ENCODE data around the gene SH2D4B.
"Not testable (repeated sequence)": the region's sequence is repeated elsewhere in the genome, so short reads cannot be mapped to it uniquely, and the experiment has no call there.

SH2D4B gene

DNA sequence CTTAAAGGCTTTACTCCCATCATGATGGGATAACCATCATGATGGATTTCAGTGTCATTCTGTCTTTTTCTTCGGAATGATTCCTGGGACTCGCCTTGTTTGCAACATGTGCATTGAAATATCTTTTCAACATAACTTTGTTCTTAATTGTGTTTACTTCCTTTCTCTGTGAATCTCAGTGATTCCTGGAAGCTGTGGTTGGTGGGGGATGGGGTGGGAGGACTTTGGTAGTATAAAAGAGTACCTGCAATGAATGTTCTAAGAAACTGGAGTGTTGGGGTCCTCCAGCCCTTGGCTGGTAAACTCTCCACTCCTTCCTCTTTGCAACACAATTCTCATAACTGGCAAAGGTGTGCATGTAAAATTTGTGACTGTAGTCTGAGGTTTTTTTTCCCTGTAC lies 11.5 kb upstream of the SH2D4B start:
- no peak for DNase-seq

DNA sequence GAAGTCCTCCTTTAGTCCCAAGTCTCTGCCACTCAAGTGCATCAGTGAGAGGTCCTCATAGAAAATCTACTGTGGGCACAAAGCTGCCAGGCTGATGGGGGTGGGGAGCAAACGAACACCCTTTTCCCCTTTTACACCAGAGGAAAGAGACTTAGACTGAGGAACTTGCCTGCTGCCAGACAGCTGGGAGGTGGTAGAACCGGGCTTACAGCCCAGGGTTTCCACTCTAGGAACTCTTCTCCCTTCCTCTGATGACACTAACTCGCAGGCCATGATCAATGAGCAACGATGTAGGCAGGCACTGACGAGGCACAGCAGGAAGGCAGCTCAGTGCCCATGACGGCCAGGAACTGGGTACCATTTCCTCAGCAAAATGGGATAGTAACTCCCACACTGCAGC lies 11.0 kb upstream of the SH2D4B start:
- DNase-seq: no peak

DNA sequence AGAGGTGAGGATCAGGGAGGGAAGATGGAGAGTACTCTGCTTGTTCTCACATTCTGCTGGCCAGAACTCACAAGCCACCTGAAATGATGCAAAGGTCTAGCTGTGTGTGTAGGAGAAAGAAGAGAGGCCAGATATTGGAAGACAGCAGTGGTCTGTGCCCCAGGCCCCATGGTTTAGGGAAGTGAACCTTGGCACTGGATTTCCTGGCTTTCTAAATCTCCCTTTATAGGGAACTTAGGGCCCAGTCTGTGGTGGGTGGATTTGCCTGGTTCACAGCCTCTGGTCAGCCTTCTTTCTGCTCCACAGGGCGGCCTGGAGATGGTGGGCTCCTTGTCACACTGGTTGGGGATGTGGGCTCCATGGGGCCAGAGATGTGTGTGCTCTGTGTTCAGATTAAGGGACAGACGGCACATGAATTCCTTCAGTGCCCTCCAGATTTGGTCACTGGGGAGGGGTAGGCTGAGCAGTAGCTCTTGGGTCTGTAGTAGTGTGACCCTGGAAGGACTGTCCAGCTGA lies 9.5 kb upstream of the SH2D4B start:
- no peak for DNase-seq

DNA sequence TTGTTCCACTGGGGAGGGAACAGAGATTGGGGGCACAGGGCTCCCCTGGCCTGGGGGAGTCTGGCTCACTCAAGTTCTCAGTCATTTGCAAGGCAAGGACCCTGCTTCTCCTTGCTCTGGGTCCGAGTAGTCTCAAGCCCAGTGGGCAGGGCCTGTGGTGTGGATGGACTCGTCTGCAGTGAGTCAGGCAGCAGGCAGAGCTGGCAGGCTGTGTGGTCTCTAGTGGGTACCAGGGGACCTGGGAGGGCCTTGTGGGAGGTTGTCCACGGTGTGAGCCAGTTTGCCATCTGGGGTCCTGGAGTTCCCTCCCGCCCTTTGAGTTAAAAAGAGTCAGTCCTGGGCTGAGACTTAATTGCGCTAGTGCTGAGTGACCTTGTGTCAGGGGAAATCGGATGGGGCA lies 8.8 kb upstream of the SH2D4B start:
- no peak for DNase-seq

GRCh38 chr10:80529604-80530003 lies 8.1 kb upstream of the SH2D4B start:
- DNase-seq: no peak

- DNase-seq: no peak
Observed at GRCh38 chr10:80530251-80530650, 7.5 kb upstream of the SH2D4B start.

DNA sequence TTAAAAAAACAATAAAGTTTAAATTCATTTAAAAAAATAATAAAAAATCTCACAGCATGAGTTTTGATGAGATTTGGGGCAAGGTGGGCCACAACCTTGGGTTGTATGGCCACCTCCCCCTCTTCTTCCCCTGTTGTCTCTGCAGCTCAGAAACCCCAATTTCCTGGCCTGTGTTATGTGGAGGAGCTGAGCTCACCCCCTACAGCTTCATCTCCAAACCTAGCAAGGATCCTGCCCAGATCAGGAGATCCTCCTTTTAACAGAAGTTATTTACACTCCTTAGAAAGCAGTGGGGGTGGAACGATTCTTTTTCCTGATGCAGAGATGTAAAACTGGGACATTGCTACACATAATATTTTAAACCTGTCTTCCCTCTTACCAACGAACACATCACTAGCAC lies 6.9 kb upstream of the SH2D4B start:
- DNase-seq: no peak

DNA sequence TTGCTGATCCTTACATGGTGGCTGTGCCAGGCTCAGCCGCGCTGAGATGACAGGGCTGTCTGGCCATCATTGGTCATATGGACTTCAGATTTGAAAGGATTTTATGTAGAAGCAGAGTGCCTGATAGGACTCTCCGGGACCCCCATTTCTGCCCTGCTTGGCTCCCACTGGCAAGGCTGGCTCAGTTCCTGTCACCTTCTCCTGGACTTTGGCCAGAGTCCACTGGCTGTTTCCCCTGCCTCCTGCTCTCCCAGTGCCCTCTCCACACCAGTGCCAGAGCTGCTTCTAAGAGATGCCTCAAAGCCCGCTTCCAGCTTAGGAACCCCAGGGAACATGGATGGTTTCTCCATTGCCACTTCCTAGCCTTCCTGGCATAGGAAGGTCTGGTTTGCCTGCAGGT lies 5.1 kb upstream of the SH2D4B start:
- DNase-seq: no peak

GRCh38 chr10:80534059-80534458 lies 3.6 kb upstream of the SH2D4B start:
- not testable (repeated sequence) for DNase-seq

- not testable (repeated sequence) for DNase-seq
Observed at GRCh38 chr10:80534646-80535045, 3.1 kb upstream of the SH2D4B start.

GRCh38 chr10:80535671-80536360 lies 1.9 kb upstream of the SH2D4B start:
- peak; percentile 67 for DNase-seq

GRCh38 chr10:80536361-80536835 lies 1.3 kb upstream of the SH2D4B start:
- no peak for DNase-seq

DNA sequence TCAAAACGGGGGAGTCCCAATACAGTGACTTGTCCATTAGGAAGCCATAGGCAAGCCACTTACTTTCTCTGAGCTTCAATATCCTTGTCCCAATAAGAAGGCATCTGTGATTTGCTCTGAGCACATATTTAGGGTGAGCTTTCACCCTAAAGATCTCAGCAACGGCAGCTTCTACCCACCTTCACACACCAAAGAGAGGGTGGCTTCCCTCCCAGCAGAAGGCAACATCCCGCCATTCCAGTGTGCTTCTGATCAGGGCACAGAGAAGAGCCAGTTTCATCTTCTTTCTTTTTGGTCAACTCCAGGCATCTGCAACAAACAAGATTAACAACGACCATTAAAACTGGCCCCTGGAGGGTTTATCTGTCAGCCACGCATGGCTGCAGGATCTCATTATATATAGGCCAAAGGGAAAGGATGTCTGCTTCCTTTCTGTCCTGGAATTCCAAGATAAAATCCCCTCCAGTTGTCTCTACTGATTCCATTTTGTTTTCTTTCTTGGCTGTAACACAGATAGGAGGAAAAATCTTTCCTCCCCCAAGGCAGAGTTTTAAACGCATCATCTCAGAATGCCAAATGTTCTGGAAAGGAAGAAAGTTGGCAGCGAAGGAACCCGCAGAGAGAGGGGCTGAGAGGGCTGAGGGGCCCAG lies 491 bp upstream of the SH2D4B start:
- DNase-seq: peak; percentile 47

- DNase-seq: no peak
Observed at GRCh38 chr10:80538481-80539185, 931 bp downstream of the SH2D4B start.

DNA sequence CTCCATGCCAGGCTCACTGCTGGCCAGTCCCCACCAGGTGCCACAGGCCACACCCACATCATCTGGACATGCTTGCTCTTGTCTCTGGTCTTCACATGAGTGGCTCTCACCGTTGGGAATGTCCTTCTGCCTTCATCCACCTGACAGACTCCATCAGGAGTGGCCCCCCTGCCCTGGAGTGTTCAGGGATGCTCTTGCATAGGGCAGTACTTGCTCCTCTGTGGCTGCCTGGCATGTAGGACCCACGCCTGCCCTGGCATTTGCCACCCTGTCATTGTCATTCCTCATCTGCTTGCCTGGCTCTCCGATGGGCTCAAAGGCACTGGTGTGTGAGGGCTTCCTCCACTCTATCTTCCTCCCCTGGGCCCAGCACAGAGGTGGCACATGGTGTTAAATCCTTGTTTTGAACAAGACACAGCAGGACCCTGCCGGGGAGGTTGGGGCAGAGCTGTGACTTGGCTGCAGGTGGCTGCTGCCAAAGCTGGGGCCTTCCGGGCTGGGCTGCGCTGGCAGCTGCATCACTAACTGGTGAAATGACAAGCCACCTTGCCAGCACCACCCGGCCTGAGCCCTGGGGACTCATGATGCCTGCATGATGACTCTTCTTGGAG lies 1.8 kb downstream of the SH2D4B start:
- DNase-seq: no peak

DNA sequence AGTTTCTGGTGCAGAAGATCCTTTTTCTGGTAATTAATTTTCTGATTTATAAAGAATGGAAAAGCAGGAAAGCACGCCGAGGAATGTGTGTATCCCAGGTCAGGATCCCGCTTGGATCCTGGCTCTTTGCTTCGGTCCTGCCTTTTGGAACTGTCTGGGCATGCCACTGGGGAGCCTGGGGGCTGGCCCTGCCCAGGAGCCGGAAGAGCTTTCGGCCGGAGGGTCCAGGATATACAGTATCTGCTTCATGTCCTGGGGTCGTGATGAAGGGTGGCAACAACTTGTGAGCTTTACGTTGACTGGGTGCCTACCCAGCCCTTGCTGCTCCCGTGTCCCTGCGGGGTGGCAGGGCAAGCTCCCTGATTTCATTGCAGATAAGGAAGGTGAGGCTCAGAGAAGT lies 2.4 kb downstream of the SH2D4B start:
- DNase-seq: no peak

- no peak for DNase-seq
Observed at GRCh38 chr10:80540618-80540980, 2.9 kb downstream of the SH2D4B start.

GRCh38 chr10:80540981-80541750 lies 3.5 kb downstream of the SH2D4B start:
- no peak for DNase-seq

DNA sequence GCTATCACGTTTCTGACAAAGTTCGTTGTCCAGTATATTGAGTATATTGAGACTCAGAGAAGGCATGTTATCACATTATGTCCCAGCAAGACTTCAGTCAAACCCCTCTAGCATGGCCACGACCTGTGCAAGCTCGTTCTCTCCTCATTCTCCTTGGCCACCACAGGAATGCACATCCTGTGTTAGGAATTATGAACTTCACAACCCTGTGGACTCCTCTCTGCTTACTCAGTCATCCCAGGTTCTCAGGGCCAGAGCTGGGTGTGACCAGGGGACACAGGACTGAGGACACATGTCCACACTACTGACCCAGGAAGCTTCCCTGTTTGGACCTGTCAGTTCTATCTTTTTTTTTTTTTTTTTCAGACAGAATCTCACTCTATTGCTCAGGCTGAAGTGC lies 4.4 kb downstream of the SH2D4B start:
- no peak for DNase-seq

- DNase-seq: no peak
Observed at GRCh38 chr10:80542652-80543318, 5.1 kb downstream of the SH2D4B start.

- DNase-seq: not testable (repeated sequence)
Observed at GRCh38 chr10:80543319-80543672, 5.6 kb downstream of the SH2D4B start.

DNA sequence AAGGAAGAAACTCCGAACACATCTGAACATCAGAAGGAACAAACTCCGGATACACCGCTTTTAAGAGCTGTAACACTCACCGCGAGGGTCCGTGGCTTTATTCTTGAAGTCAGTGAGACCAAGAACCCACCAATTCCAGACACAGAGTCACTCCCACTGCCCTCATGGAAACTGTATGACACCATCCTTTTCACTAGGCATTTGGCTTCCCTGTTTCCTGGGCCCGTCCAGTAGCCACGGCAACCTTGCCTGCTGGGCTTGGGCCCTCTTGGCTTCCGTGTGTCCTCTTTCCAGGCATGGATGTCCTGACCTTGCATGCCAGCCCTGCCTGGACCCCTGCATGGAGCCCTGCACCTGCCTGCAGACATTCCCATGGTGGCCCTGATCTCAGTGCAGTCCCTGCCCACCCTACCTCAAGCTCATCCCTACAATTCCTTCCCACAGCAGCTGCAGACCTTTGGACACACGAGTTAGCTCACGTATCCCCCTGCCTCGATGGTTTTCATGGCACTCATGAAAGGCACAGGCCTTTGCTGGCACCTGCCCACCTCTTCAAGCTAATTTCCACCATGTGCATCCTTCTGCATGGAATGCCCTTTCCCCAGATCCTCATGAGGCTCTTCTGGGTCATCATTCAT lies 6.7 kb downstream of the SH2D4B start:
- DNase-seq: no peak

Data from eye (tissue), 1 donor.